ENCODE results near the gene SMAD4.
"Not testable (repeated sequence)": the region's sequence is repeated elsewhere in the genome, so short reads cannot be mapped to it uniquely, and the experiment has no call there.

The SMAD4 gene
- total RNA-seq, result 41.6 to 80.4 (median 58.1) reads per million in 17 experiments

- DNase-seq, result peak; percentile 97 to 98 (median 98)
These were observed at the start of gene SMAD4 for GRCh38 chr18:51029694-51030536. TSS of gene SMAD4 (plus strand) at chr18:51030213. CDS start at chr18:51047047, 16,834 bp downstream.

- DNase-seq, result peak in 2 of 4 experiments; percentile 35 to 39
These were observed 48.6 kb upstream of the SMAD4 start for GRCh38 chr18:50981381-50981780.

GRCh38 chr18:50982086-50982801 is 47.8 kb upstream of the SMAD4 start:
- DNase-seq, result no peak

- DNase-seq, result no peak
These were observed 47.2 kb upstream of the SMAD4 start for GRCh38 chr18:50982802-50983179.

GRCh38 chr18:50986360-50987087 is 43.5 kb upstream of the SMAD4 start:
- no peak for DNase-seq

GRCh38 chr18:50987261-50987660 is 42.8 kb upstream of the SMAD4 start:
- DNase-seq, result no peak

GRCh38 chr18:50989711-50990110 is 40.3 kb upstream of the SMAD4 start:
- no peak for DNase-seq

GRCh38 chr18:50992351-50992762 is 37.7 kb upstream of the SMAD4 start:
- DNase-seq, result no peak

- DNase-seq, result no peak
These were observed 36.0 kb upstream of the SMAD4 start for GRCh38 chr18:50994031-50994430.

- not testable (repeated sequence) for DNase-seq
These were observed 26.8 kb upstream of the SMAD4 start for GRCh38 chr18:51003174-51003573.

GRCh38 chr18:51006061-51006818 is 23.8 kb upstream of the SMAD4 start:
- DNase-seq, result no peak

- DNase-seq, result no peak
These were observed 22.8 kb upstream of the SMAD4 start for GRCh38 chr18:51006948-51007789.

GRCh38 chr18:51007790-51008139 is 22.2 kb upstream of the SMAD4 start:
- DNase-seq, result no peak

GRCh38 chr18:51009072-51009471 is 20.9 kb upstream of the SMAD4 start:
- peak; percentile 66 to 85 (median 76) for DNase-seq

GRCh38 chr18:51010218-51010617 is 19.8 kb upstream of the SMAD4 start:
- no peak for DNase-seq

- DNase-seq, result no peak
These were observed 18.3 kb upstream of the SMAD4 start for GRCh38 chr18:51011709-51012108.

GRCh38 chr18:51012441-51012840 is 17.6 kb upstream of the SMAD4 start:
- DNase-seq, result no peak

GRCh38 chr18:51013259-51013658 is 16.8 kb upstream of the SMAD4 start:
- DNase-seq, result no peak

- DNase-seq, result no peak
These were observed 12.7 kb upstream of the SMAD4 start for GRCh38 chr18:51017140-51017879.

- DNase-seq, result no peak
These were observed 9.5 kb upstream of the SMAD4 start for GRCh38 chr18:51020536-51020935.

All from suppressor macrophage (primary cell).